GM19372 (cell line): ENCODE data around the gene SPPL3.
"Not testable (repeated sequence)": the region's sequence is repeated elsewhere in the genome, so short reads cannot be mapped to it uniquely, and the experiment has no call there.

Experiments used
- ATAC-seq: cut with Tn5 transposase; IDR thresholded peaks from one replicate; pipeline ENCODE4 v1.9.1; 2021; ENCODE audit warnings: mild to moderate bottlenecking, low read depth, moderate library complexity; ENCODE audit not compliant: unreplicated experiment

Gene SPPL3

GRCh38 chr12:120847392-120847791 is 56.8 kb downstream of the SPPL3 start:
- ATAC-seq = no peak

DNA sequence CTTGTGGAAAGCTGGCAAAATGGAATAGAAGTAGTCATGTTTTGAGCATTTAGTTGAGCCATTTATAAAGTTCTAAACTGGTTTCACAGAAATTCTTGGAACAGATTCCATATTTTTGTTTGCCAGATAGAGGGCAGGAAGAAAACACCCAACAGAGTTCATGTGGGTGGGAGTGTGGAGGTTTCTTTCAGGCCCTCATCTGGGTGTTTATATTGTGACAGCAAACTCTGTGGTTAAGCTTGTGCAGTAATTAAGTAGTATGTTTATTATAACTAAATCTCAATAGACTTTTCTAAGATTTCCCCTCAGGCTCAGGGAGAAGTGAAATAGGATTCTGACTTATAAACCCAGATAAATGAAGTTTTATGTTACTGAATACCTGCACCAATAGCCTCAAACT is 57.4 kb downstream of the SPPL3 start:
- ATAC-seq = no peak

- no peak for ATAC-seq
Measured at GRCh38 chr12:120845696-120846095, 58.5 kb downstream of the SPPL3 start.

DNA sequence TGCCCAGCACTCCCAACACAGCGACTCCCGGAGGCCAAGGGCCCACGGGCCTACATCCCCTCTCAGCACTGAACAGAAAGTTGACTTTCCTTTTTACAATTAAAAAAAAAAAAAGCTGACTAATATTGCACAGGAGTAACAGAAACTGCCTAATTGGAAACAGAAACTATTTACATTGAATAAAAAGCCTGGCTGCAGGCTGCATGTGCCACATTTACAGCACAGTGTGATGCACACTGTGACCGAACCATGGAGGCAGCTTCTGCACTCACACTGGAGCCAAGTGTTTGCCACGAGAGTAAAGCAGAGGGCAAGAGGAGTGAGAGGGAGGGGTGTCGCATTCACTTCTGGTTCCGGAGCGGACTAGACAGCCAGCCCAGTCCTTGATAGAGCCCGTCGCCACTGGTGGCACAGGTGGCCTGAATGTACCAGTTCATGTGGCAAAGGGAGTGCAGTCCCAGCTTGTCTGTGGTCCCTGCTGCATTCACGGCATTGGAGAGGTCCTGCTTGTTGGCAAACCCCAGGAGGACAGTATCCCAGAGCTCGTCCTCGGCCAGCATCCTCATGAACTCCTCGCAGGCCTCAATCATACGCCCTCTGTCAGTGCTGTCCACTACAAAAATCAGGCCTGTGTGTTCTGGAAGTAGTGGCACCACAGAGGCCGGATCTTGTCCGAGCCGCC is 59.2 kb downstream of the SPPL3 start:
- no peak for ATAC-seq

DNA sequence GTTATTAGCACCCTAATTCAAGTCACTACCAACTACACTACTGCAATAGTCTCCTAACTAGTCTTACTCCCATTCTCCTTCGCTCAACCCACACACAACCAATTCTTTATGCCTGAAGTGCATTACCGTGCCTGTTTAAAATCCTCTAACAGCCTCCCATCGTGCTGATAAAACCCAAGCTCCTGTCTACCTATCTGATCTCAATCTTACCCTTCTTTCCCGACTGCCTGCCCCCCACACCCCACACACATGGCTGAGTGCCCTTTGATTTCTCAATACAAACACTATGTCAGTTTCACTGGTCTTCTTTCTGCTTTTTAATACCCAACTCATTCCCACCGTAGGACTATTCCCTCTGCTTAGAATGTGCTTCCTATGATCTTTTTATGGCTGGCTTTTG is 59.9 kb downstream of the SPPL3 start:
- no peak for ATAC-seq

GRCh38 chr12:120843472-120843871 is 60.7 kb downstream of the SPPL3 start:
- ATAC-seq = no peak

- ATAC-seq = no peak
Measured at GRCh38 chr12:120842595-120842994, 61.6 kb downstream of the SPPL3 start.

GRCh38 chr12:120841525-120841924 is 62.6 kb downstream of the SPPL3 start:
- ATAC-seq = no peak

- ATAC-seq = no peak
Measured at GRCh38 chr12:120839503-120839902, 64.7 kb downstream of the SPPL3 start.

GRCh38 chr12:120838629-120839383 is 65.4 kb downstream of the SPPL3 start:
- ATAC-seq = not testable (repeated sequence)

DNA sequence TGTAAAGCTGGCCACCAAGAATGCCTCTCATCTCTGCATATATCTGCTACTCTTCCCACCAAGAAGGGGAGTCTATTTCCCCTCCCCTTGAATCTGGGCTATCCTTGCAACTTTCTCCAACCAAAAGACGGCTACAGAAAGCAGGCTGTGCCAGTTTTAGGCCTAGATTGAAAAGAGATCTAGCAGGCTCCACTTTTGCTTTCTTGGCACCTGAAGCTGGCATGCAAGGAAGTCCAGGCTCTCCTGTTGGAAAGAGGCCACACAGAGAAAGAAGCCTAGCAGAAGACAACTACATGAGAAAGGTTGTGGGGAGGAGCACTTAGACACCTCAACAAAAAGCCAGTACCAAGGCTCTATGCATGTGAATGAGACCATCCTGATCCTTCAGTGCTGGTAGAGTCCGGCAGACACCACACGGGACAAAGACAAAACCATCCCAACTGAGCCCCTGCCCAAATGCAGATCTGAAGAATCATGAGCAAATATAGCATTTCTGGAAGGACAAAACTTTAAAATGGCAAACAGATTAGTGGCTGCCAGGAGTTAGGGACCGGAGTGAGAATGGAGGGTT is 68.0 kb downstream of the SPPL3 start:
- ATAC-seq = no peak

DNA sequence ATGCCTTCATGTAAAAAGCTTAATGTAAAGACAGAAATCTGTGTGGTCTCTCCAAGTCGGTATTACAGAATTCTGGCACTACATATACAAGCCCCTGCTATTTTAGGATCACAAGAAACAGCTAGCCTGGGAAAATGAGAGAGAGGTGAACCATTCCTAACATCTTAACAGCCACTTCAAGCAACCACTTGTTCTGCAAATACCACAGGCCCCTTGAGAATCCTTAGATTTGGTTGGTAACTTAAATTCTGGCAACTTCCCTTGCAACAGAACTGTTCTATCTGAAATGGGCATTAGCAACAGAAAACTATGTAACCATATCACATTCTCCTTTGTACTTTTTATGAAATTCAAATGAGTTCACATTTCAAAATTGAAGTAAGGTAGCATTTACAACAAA is 68.5 kb downstream of the SPPL3 start:
- no peak for ATAC-seq

- no peak for ATAC-seq
Measured at GRCh38 chr12:120835304-120835612, 68.9 kb downstream of the SPPL3 start.

DNA sequence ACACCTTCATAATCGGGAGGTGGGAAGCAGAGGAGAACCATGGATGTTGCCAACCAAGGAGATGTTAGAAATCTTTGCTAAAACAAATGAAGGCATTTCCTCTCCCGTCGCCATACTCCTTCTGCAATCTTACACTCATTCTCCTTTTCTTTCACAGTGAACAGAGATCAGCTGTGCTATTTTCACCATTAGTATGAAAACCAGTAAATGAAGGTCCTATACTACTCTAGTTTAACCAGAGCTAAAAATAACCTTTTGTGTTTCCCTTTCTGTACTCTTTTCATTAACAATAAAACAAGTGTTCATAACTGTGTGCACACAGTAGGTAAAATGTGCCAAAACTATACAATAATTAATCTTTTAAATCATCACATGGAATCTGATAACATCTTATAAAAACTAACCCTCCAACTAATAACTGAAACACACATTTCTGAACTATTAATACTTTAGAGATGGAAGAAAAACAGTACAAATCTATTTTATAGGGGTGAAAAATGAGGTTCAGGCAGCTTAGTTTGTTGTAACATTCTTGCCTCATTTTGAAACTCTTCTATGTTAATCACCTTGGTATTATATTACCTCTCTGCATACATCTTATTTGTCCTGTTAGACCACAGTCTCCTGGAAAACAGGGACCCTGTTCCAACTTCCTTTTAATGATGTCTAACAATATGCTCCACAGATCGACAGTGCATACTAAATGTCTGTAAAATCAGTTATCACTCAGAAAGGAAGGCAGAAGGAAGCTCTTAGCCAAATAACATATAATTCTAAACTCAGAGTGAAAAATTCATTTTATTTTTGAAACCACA is 69.5 kb downstream of the SPPL3 start:
- no peak for ATAC-seq

- ATAC-seq = no peak
Measured at GRCh38 chr12:120833849-120834248, 70.3 kb downstream of the SPPL3 start.

DNA sequence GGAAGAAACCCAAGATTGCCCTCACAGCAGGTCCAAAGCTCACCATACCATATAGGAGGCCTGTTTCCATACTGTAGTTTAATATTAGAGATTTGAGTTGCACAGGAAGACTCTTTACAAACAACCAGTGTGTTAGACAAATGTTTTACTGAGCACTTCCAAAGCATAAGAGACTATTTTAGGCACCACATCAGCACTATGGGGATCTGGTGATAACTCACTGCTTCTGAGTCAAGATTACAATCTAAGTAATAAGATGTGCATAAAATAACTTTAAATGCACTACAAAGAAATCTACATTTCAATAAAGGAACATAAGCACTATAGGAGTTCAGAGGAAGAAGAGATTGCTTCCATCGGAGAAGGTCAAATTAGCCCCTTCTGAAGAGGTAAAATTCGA is 71.4 kb downstream of the SPPL3 start:
- ATAC-seq = no peak

DNA sequence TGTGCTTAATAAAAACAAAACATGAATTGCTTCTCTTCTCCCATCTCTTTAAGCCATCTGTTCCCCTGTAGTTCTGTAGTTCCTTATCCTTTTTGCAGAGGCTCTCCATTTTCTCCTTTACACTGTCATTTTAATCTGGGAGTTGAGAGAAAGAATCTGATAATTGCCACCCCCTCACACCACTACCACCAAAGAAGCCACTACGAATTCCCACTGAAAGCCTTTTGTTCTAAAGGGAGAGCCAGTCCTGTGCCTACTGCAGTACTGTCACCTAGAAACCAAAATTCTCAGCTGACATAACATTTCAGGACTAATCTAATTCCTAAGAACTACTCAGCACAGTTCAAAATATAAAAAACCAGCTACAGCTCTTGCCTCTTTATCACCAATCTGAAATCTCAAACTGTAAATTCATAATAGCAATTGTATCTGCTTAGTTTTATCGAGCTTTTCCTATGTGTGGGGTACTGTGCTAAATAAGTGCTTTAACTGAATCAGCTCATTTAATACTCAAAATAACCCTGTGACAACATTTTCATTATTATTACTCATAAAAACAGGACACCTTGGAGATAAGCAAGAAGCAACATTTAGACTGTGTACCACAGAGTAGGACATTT is 72.4 kb downstream of the SPPL3 start:
- ATAC-seq = no peak

DNA sequence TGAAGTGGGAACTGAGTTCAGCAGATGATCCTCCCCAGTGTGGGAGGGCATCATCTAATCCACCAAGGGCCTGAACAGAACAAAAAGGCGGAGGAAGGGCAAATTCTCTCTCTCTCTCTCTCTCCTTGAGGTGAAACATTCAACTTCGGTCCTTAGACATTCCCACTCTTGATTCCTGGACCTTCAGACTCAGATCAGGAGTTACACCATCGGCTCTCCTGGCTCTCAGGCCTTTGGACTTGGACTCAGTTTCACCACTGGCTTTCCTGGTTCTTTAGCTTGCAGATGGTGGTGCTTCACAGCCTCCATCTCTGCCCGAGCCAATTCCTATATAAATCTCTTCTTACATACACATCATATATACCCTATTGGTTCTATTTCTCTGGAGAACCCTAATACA is 73.2 kb downstream of the SPPL3 start:
- ATAC-seq = no peak

GRCh38 chr12:120830052-120830940 is 73.9 kb downstream of the SPPL3 start:
- no peak for ATAC-seq

- ATAC-seq = no peak
Measured at GRCh38 chr12:120826335-120826734, 77.8 kb downstream of the SPPL3 start.
